Duodenal mucosa (tissue), 2 donors: ENCODE measurements around the gene SERPINB12.

Experiments used
- H3K27ac ChIP-seq: one replicate; pipeline ENCODE4 v1.7.0; 2013; ENCODE audit warnings: low read depth, low read length
- H3K27me3 ChIP-seq, 2 donors: one replicate each; pipeline ENCODE4 v1.7.0; 2013; ENCODE audit warnings: low read length in 2 of 2, control low read depth in 1 of 2; ENCODE audit not compliant: insufficient read depth in 2 of 2, control insufficient read depth in 1 of 2
- H3K36me3 ChIP-seq, 2 donors: one replicate each; pipeline ENCODE4 v1.7.0; 2013; ENCODE audit warnings: low read length in 2 of 2, control low read depth in 1 of 2; ENCODE audit not compliant: insufficient read depth in 2 of 2, control insufficient read depth in 1 of 2
- H3K4me1 ChIP-seq, 2 donors: one replicate each; pipeline ENCODE4 v1.7.0; 2013; ENCODE audit warnings: low read length in 2 of 2, control low read depth in 1 of 2; ENCODE audit not compliant: insufficient read depth in 2 of 2, control insufficient read depth in 1 of 2
- H3K4me3 ChIP-seq, 2 donors: one replicate each; pipeline ENCODE4 v1.7.0; 2013; ENCODE audit warnings: low read length in 2 of 2, low read depth in 1 of 2
- H3K9ac ChIP-seq, 2 donors: one replicate each; pipeline ENCODE4 v1.7.0; 2013; ENCODE audit warnings: low read length in 2 of 2, low read depth in 1 of 2
- H3K9me3 ChIP-seq, 2 donors: one replicate each; pipeline ENCODE4 v1.7.0; 2013; ENCODE audit warnings: low read length in 2 of 2, control low read depth in 1 of 2; ENCODE audit not compliant: control insufficient read depth in 1 of 2

The SERPINB12 gene, protein sequence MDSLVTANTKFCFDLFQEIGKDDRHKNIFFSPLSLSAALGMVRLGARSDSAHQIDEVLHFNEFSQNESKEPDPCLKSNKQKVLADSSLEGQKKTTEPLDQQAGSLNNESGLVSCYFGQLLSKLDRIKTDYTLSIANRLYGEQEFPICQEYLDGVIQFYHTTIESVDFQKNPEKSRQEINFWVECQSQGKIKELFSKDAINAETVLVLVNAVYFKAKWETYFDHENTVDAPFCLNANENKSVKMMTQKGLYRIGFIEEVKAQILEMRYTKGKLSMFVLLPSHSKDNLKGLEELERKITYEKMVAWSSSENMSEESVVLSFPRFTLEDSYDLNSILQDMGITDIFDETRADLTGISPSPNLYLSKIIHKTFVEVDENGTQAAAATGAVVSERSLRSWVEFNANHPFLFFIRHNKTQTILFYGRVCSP

DNA sequence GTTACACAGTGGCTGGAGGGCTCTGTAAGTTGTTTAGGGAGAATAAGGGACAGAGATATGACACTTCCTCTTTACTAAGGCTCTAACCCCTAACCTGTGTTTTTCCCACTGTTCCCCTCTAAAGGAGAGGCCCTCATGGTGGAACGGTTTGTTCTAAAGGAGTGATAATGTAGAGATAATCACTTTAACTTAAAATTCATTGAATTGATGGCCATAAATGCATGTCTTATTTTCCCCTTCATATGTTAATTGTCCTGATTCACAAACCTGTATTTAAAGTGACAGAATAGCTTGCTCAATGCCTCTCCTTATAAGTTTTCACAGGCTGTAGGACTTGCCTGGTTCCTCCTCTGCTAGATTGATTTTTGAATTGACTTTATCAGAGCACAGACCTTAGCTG lies at the start of gene SERPINB12:
Gene SERPINB12 (plus strand): TSS at position 301 of the 400 bp plus-strand sequence. CDS start 13,791 bp downstream, outside the sequence.
- H3K27ac ChIP-seq, result no peak within 1 kb of the TSS
- no peak within 1 kb of the TSS for H3K9ac ChIP-seq
- no peaks in the 10 kb centered on the region for H3K9me3 ChIP-seq
- no peak within 1 kb of the TSS for H3K4me3 ChIP-seq
- no peaks in the 10 kb centered on the region for H3K4me1 ChIP-seq
- H3K27me3 ChIP-seq, result peaks cover 0 to 4% of the 10 kb centered on the region in 2 donors
- no peaks in the 10 kb centered on the region for H3K36me3 ChIP-seq

DNA sequence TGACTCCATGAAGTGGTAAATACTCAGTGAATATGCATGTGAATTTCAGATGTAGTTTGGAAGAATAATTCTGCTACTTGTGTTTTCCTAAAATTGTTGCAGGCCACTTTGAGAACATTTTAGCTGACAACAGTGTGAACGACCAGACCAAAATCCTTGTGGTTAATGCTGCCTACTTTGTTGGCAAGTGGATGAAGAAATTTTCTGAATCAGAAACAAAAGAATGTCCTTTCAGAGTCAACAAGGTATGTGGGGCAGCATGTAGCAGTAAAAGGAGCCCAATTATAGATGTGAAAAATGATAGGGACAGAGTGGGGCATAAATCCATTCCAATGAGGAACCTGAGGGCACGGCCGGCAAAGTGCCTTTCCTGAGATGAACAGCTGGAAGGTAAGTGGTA lies 49.3 kb upstream of the SERPINB12 start:
- Histone ChIP-seq H3K9ac (no peak overlapping the region), H3K4me3 (no peak overlapping the region), H3K27ac (no peak overlapping the region), H3K4me1 (peaks cover 13 to 14% of the 10 kb centered on the region in 2 donors), H3K27me3 (no peaks in the 10 kb centered on the region), H3K9me3 (no peaks in the 10 kb centered on the region), H3K36me3 (peaks cover 0 to 46% of the 10 kb centered on the region in 2 donors)

DNA sequence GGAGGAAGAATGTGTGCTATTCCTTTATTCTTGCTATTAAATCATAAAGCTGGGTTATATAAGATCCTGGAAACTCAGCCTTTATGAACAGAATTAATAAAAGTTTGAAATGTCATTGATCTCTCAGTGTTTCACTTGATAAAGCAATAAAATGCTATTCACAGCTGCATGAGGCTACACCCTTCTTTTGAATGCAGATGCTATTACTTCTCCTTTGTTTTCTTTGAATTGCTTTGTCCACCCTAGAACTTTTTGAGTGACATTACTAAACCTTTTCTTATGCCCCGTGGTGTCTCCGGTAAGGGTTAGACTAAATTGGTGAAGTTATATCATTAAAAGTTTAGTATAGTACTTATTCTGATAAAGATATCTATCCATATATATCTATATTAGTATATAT lies 46.5 kb upstream of the SERPINB12 start:
- H3K9me3 ChIP-seq, result no peaks in the 10 kb centered on the region
- peaks cover 13 to 14% of the 10 kb centered on the region in 2 donors for H3K4me1 ChIP-seq
- no peaks in the 10 kb centered on the region for H3K27me3 ChIP-seq
- peaks cover 0 to 34% of the 10 kb centered on the region in 2 donors for H3K36me3 ChIP-seq
- no peak overlapping the region for H3K9ac ChIP-seq
- no peak overlapping the region for H3K27ac ChIP-seq
- H3K4me3 ChIP-seq, result no peak overlapping the region

DNA sequence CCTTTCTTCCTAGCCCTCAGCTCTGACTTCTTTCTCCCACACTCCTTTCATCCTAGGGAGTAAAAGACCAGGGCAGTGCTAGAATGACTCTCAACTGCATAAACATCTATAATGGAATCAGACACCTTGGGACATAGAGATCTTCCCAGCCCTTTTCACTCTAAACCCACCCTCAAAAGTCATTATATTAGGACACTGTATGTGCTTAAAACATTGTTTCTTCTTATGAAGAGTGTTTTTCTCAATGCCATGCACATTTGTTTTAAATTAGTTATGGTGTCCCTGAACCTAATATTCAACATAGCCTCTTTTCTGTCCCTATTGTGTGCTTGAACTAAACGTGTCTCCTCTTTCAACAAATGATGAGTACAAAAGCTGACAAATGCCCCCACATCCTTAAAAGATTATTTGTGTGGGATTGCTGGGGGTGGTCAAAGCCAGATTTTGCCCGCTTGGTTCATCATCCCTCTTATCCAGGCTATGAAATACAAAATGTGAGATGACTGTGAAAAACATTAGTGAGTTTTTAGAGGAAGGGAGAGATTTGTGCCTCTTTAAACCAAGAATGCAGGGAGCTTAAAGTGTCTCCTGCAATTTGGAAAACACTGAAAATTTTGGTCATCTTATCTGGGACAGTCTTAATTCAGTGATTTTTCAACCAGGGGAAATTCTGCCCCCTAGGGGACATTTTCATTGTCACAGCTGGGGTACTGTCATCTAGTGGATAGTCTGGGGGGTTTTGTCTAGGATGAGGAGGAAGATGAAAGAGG lies 36.4 kb upstream of the SERPINB12 start:
- no peaks in the 10 kb centered on the region for H3K27me3 ChIP-seq
- no peak overlapping the region for H3K27ac ChIP-seq
- no peak overlapping the region for H3K4me3 ChIP-seq
- H3K9me3 ChIP-seq, result no peaks in the 10 kb centered on the region
- H3K4me1 ChIP-seq, result no peaks in the 10 kb centered on the region
- no peak overlapping the region for H3K9ac ChIP-seq
- H3K36me3 ChIP-seq, result peaks cover 0 to 16% of the 10 kb centered on the region in 2 donors

DNA sequence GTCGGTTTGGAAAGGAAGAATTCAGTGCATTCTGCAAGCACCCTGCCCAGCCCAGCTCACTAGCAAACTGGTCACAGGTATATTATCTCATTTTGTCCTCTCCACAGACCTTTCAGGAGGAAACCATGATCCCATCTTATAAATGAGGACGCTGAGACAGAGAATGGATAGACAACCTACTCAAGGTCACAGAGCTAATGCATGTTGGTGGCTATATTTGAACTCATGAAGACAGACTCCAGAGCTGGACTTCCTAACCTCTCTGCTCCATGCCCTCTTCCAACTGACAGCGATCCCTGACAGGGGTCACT lies 35.9 kb upstream of the SERPINB12 start:
- Histone ChIP-seq H3K36me3 (peaks cover 0 to 15% of the 10 kb centered on the region in 2 donors), H3K4me3 (no peak overlapping the region), H3K9me3 (no peaks in the 10 kb centered on the region), H3K27me3 (no peaks in the 10 kb centered on the region), H3K27ac (no peak overlapping the region), H3K4me1 (no peaks in the 10 kb centered on the region), H3K9ac (no peak overlapping the region)

DNA sequence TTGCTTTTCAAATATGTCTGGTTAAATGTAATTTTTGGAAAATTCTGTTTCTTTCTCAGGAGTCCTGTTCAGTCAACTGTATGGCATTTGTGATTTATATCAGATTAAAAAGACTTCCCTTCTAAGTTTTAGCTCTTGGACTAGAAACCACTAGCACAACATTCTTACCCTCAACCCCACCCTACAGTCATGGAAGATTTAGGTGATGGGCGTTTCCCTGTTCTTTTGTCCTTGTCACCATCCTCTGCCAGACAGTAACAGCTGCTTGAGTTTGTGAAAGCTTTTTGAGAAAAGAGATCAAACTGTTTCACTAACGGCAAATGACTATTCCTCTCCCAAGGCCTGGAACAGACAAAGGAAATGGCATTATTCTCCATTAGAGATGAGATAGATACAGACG lies 33.6 kb upstream of the SERPINB12 start:
- Histone ChIP-seq H3K9ac (no peak overlapping the region), H3K27ac (no peak overlapping the region), H3K4me1 (no peaks in the 10 kb centered on the region), H3K4me3 (no peak overlapping the region), H3K27me3 (peaks cover 0 to 7% of the 10 kb centered on the region in 2 donors), H3K36me3 (peaks cover 0 to 8% of the 10 kb centered on the region in 2 donors), H3K9me3 (no peaks in the 10 kb centered on the region)

DNA sequence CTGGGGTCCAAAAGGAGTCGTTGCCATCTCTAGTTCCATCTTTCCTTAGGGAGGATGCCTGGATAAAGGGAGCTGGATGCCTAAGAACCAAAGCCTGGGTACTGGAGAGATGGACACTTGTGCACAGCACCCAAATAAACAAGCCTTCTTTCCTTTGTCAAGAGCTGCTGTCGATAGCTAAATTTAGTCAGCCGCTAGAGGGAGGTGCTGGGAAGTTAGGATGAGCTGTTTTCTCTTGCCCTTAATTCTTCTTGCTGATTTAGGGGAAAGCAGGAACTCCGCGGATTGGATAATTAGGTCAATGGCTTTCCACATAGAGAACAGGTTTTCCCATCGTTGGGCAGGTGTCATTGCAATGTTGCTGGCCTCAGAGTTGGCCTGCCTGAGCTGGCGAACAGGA lies 30.9 kb upstream of the SERPINB12 start:
- no peaks in the 10 kb centered on the region for H3K9me3 ChIP-seq
- H3K36me3 ChIP-seq, result no peaks in the 10 kb centered on the region

DNA sequence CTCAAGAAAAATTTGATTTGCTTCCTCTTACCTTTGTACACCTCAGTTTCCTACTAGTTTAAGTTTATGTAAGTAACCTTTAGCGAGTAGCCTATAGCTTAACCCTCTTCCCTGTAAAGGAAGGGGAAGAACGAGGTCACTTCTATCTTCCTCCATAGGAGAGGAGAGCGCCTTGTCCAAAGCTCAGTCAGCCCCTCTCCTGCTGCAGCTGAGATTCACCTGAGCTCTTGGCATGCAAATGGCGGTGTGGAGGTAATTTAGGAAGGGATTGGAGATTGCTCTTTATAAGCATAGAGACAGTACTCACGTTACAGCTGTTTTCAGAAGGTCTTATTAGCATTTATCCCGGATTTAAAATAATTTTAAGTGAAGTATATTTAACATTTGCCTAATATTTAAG lies 27.8 kb upstream of the SERPINB12 start:
- Histone ChIP-seq H3K9ac (no peak overlapping the region), H3K9me3 (no peaks in the 10 kb centered on the region), H3K27ac (no peak overlapping the region), H3K36me3 (no peaks in the 10 kb centered on the region), H3K4me1 (no peaks in the 10 kb centered on the region), H3K27me3 (peaks cover 0 to 10% of the 10 kb centered on the region in 2 donors), H3K4me3 (no peak overlapping the region)

More for the DNA sequence above, 30.9 kb upstream of the SERPINB12 start:
- peaks cover 0 to 10% of the 10 kb centered on the region in 2 donors for H3K27me3 ChIP-seq
- no peak overlapping the region for H3K27ac ChIP-seq
- H3K9ac ChIP-seq, result no peak overlapping the region
- H3K4me3 ChIP-seq, result no peak overlapping the region
- no peaks in the 10 kb centered on the region for H3K4me1 ChIP-seq

DNA sequence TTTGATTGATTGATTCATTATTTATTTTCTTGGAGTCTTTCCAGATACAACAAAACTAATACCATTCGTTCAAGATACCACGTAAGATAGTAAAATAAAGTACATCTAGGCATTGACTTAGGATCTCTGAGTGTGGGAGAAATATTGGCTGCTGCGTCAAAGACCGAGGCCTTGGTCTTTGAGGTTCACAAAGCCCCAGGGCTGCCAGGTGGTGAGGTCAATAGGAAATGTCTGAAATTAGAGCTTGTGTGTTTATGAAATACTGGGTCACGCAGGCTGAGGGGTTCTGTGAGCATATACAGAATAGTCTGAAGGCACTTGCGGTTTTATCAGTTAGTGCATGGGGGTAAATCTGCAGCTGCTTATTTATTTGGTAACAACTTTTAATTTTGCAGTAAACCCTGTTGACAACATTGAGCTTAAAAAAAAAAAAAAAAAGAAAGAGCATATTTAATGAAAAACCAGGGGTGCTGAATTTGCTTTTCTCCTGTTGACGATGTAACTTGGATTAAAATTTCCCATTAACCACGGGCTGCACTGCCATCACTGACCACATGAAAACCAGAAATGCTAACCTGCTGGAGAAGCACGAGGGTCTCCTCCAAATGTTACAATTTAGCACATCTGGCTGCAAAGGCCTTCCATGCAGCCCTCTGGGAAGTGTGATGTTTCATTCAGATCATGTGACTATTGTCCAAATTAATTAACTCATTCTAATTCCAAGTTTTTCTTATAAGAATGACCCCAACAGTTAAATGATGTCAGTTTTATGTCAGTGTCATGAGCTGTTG lies 27.1 kb upstream of the SERPINB12 start:
- no peak overlapping the region for H3K27ac ChIP-seq
- H3K9ac ChIP-seq, result no peak overlapping the region
- H3K4me3 ChIP-seq, result no peak overlapping the region
- no peaks in the 10 kb centered on the region for H3K36me3 ChIP-seq
- no peaks in the 10 kb centered on the region for H3K4me1 ChIP-seq
- no peaks in the 10 kb centered on the region for H3K9me3 ChIP-seq
- H3K27me3 ChIP-seq, result peaks cover 0 to 10% of the 10 kb centered on the region in 2 donors

DNA sequence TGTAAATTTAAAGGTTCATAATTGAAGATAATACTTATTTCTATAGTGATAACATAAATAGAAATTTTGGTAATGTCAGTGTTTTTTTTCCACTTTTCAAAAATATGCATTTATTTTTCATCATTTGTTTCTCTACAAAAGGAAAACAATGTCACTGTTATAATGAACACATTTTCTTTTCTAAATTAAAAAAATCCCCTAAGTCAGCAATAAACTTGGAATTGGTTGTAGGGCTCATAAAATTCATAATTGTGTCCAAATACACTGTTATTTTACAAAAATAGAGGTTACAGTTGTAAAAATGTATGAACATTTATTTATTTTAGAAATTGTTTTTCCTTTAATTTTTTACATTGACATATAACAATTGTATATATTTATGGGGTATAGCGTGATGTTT lies 26.4 kb upstream of the SERPINB12 start:
- no peak overlapping the region for H3K27ac ChIP-seq
- H3K9me3 ChIP-seq, result no peaks in the 10 kb centered on the region
- H3K27me3 ChIP-seq, result peaks cover 0 to 10% of the 10 kb centered on the region in 2 donors
- H3K9ac ChIP-seq, result no peak overlapping the region
- no peaks in the 10 kb centered on the region for H3K36me3 ChIP-seq
- no peaks in the 10 kb centered on the region for H3K4me1 ChIP-seq
- no peak overlapping the region for H3K4me3 ChIP-seq
